Fibroblast of lung (primary cell): ENCODE measurements around the gene FGD2. TPM values are rescaled to one million over a fixed set of nuclear protein-coding genes. Genes with fewer than 3 reads are reported as not detected.
A peak's percentile ranks its signal among the peaks of the same experiment; 100 is the strongest.

Experiments
- DNase-seq, 2 donors: peaks; one replicate each; pipeline versions ENCODE4 v3.0.0 to v3.0.0-alpha.2; 2010; ENCODE audit warnings: low read depth in 2 of 2
- H2AFZ ChIP-seq: 2 replicates; pipeline ENCODE4 v1.5.1; 2012; ENCODE audit warnings: low read length, control low read depth, inconsistent platforms
- H3K27ac ChIP-seq: 2 replicates; pipeline ENCODE4 v1.5.1; 2011; ENCODE audit warnings: low read length, control low read depth; ENCODE audit not compliant: insufficient read depth
- H3K27me3 ChIP-seq: 2 replicates; pipeline ENCODE4 v1.5.1; 2011; ENCODE audit warnings: mild to moderate bottlenecking, low read length; ENCODE audit not compliant: control insufficient read depth, insufficient read depth
- H3K36me3 ChIP-seq: 2 replicates; pipeline ENCODE4 v1.5.1; 2011; ENCODE audit warnings: low read length; ENCODE audit not compliant: control insufficient read depth, insufficient read depth
- H3K4me1 ChIP-seq: 2 replicates; pipeline ENCODE4 v1.5.1; 2011; ENCODE audit warnings: low read length; ENCODE audit not compliant: control insufficient read depth, insufficient read depth; ENCODE audit errors: extremely low read depth
- H3K4me2 ChIP-seq: 2 replicates; pipeline ENCODE4 v1.5.1; 2011; ENCODE audit warnings: low read length, control low read depth; ENCODE audit not compliant: insufficient read depth; ENCODE audit errors: extremely low read depth
- H3K4me3 ChIP-seq, 4 experiments: fragments of 200-600 bp in 1 of 4; sonication (generic) in 1 of 4; replicated peaks in 1 of 4; 2 replicates each; pipeline ENCODE4 v1.5.1; 2011 to 2016; ENCODE audit warnings: low read length in 4 of 4, low read depth in 3 of 4, mild to moderate bottlenecking in 3 of 4, control low read depth in 2 of 4, inconsistent platforms in 1 of 4, mixed read lengths in 1 of 4; ENCODE audit not compliant: insufficient read depth in 1 of 4; ENCODE audit errors: control extremely low read depth in 1 of 4
- H3K79me2 ChIP-seq: 2 replicates; pipeline ENCODE4 v1.5.1; 2012; ENCODE audit warnings: mild to moderate bottlenecking, low read length, inconsistent platforms; ENCODE audit not compliant: control insufficient read depth, insufficient read depth
- H3K9ac ChIP-seq: 2 replicates; pipeline ENCODE4 v1.5.1; 2011; ENCODE audit warnings: mild to moderate bottlenecking, low read length, control low read depth; ENCODE audit not compliant: insufficient read depth
- H3K9me3 ChIP-seq: 2 replicates; pipeline ENCODE4 v1.5.1; 2012; ENCODE audit warnings: low read depth, low read length; ENCODE audit not compliant: control insufficient read depth, insufficient read depth
- H4K20me1 ChIP-seq: 2 replicates; pipeline ENCODE4 v1.5.1; 2011; ENCODE audit warnings: low read length; ENCODE audit not compliant: control insufficient read depth, insufficient read depth; ENCODE audit errors: extremely low read depth
- CTCF ChIP-seq, 2 donors: IDR thresholded peaks in 1 of 2; conservative IDR thresholded peaks in 1 of 2; 1 replicate in 1 of 2; 2 replicates in 1 of 2; pipeline ENCODE4 v1.5.1; 2011 to 2012; ENCODE audit warnings: low read length in 2 of 2, control low read depth in 1 of 2, inconsistent platforms in 1 of 2, low read depth in 1 of 2, mild to moderate bottlenecking in 1 of 2
- EZH2 ChIP-seq: IDR thresholded peaks from 2 replicates; pipeline ENCODE4 v1.5.1; 2012; ENCODE audit warnings: low read length, control low read depth, mild to moderate bottlenecking; ENCODE audit errors: missing control alignments
- polyA plus RNA-seq, 2 donors: library from polyadenylated mRNA; depleted of rRNA in 1 of 2; stranded (reverse) in 1 of 2; unstranded in 1 of 2; fragments of >200 nt; gene quantifications; 2 replicates each; pipeline ENCODE4 v1.2.1, GENCODE V29; 2011 to 2012; ENCODE audit warnings: missing spikeins in 1 of 2
- total RNA-seq: library from RNA; depleted of rRNA; stranded (reverse); fragments of >200 nt; gene quantifications from 2 replicates; pipeline ENCODE4 v1.2.1, GENCODE V29; 2014

The FGD2 gene
- total and polyA plus RNA-seq, 2 donors (not counting 1 experiment from before 2014, with no cell fraction given) = not detected

- Histone ChIP-seq H3K27ac (peak overlapping the region; percentile 46), H3K9me3 (no peaks in the 10 kb centered on the region), H3K4me2 (peak overlapping the region; percentile 86), H3K4me1 (peaks cover 9% of the 10 kb centered on the region), H3K9ac (peak overlapping the region; percentile 45), H3K4me3 (peak overlapping the region in 1 of 4 experiments; percentile 5), H3K27me3 (no peaks in the 10 kb centered on the region), H4K20me1 (no peaks in the 10 kb centered on the region), H3K36me3 (no peaks in the 10 kb centered on the region), H2AFZ (no peak overlapping the region), H3K79me2 (no peaks in the 10 kb centered on the region)
- no peak for TF ChIP-seq CTCF (conservative IDR thresholded peaks at IDR 0.05 in 1 of 2, IDR thresholded peaks at IDR 0.05 in 1 of 2; ENCODE audit: low read depth in 1 of 2, low read length in 2 of 2)
- no peak for TF ChIP-seq EZH2
- DNase-seq = peak; percentile 93 to 98
Measured at GRCh38 chr6:37077905-37078296, 72.4 kb downstream of the FGD2 start.

Other genes with a start within 250 kb of the FGD2 start
- 0.26 TPM in 1 of 2 replicates, not detected in the other for gene CPNE5, start 166.2 kb upstream of the FGD2 start, total RNA-seq
- 0.02 TPM in 2 replicates for gene CPNE5, start 166.2 kb upstream of the FGD2 start, polyA plus RNA-seq
- 12.8 and 17.5 TPM in 2 replicates for gene PPIL1, start 130.9 kb upstream of the FGD2 start, total RNA-seq
- gene PPIL1, start 130.9 kb upstream of the FGD2 start, polyA plus RNA-seq = 30.6 and 37.6 TPM in 2 replicates
- 37.8 and 47.1 TPM in 2 replicates for gene C6orf89, start 119.7 kb upstream of the FGD2 start, total RNA-seq
- gene C6orf89, start 119.7 kb upstream of the FGD2 start, polyA plus RNA-seq = 58.8 and 66.7 TPM in 2 replicates
- 0.26 TPM in 1 of 2 replicates, not detected in the other for gene PI16, start 50.9 kb upstream of the FGD2 start, total RNA-seq
- 0.09 and 0.67 TPM in 2 replicates for gene PI16, start 50.9 kb upstream of the FGD2 start, polyA plus RNA-seq
- 166 and 222 TPM in 2 replicates for gene MTCH1, start 19.5 kb upstream of the FGD2 start, total RNA-seq
- 131 and 153 TPM in 2 replicates for gene MTCH1, start 19.5 kb upstream of the FGD2 start, polyA plus RNA-seq
- gene PIM1, start 164.5 kb downstream of the FGD2 start, total RNA-seq = 22.8 and 25.7 TPM in 2 replicates
- gene PIM1, start 164.5 kb downstream of the FGD2 start, polyA plus RNA-seq = 13.4 and 13.8 TPM in 2 replicates